GM23338 (cell line): ENCODE measurements around the gene CRYBG3.

Experiments
- CREB1 ChIP-seq: fragments of 250-450 bp; sonication (Bioruptor Pico); IDR thresholded peaks from 2 replicates; pipeline ENCODE4 v1.5.0; 2020; ENCODE audit warnings: low read depth, mild to moderate bottlenecking, moderate library complexity
- EZH2 ChIP-seq: fragments of 200-600 bp; sonication (generic); IDR thresholded peaks from one replicate; pipeline ENCODE4 v1.8.0; 2017; ENCODE audit warnings: antibody characterized with exemption, mild to moderate bottlenecking, low read depth; ENCODE audit not compliant: unreplicated experiment
- EZH2phosphoT487 ChIP-seq: fragments of 200-600 bp; sonication (generic); IDR thresholded peaks from one replicate; pipeline ENCODE4 v1.8.1; 2018; ENCODE audit warnings: antibody characterized with exemption; ENCODE audit not compliant: unreplicated experiment
- JUNB ChIP-seq: IDR thresholded peaks from one replicate; pipeline ENCODE4 v1.6.1; 2016; ENCODE audit warnings: antibody characterized with exemption; ENCODE audit not compliant: unreplicated experiment
- NANOG ChIP-seq: IDR thresholded peaks from 2 replicates; pipeline ENCODE4 v1.6.1; 2016; ENCODE audit warnings: antibody characterized with exemption, borderline replicate concordance
- POLR2AphosphoS5 ChIP-seq: IDR thresholded peaks from 2 replicates; pipeline ENCODE4 v1.6.1; 2016; ENCODE audit warnings: antibody characterized with exemption, low read depth
- STAT1 ChIP-seq: IDR thresholded peaks from one replicate; pipeline ENCODE4 v1.6.1; 2016; ENCODE audit warnings: antibody characterized with exemption; ENCODE audit not compliant: unreplicated experiment
- ZNF114 ChIP-seq: fragments of 250-450 bp; sonication (Bioruptor Pico); IDR thresholded peaks from 2 replicates; pipeline ENCODE4 v1.5.0; 2020; ENCODE audit warnings: mild to moderate bottlenecking, moderate library complexity
- ZNF331 ChIP-seq: fragments of 250-450 bp; sonication (Bioruptor Pico); IDR thresholded peaks from 2 replicates; pipeline ENCODE4 v1.5.0; 2020; ENCODE audit warnings: low read depth, mild to moderate bottlenecking, moderate library complexity
- TF ChIP-seq, protein P1 (sequence below), 2 experiments: fragments of 200-600 bp in 1 of 2; sonication (generic) in 1 of 2; conservative IDR thresholded peaks; 2 replicates each; pipeline versions ENCODE4 v1.5.1 to v1.6.1; 2016 to 2017; ENCODE audit warnings: antibody characterized with exemption in 2 of 2, low read depth in 2 of 2, mild to moderate bottlenecking in 2 of 2, moderate library complexity in 1 of 2
- TF ChIP-seq, protein P2 (sequence below): IDR thresholded peaks from one replicate; pipeline ENCODE4 v1.6.1; 2018; ENCODE audit warnings: antibody characterized with exemption; ENCODE audit not compliant: unreplicated experiment
- TF ChIP-seq, protein P3 (sequence below): fragments of 250-450 bp; sonication (Bioruptor Pico); IDR thresholded peaks from 2 replicates; pipeline ENCODE4 v1.5.0; 2020; ENCODE audit warnings: mild to moderate bottlenecking, moderate library complexity
- TF ChIP-seq, protein P4 (sequence below): IDR thresholded peaks from 2 replicates; pipeline ENCODE4 v1.6.1; 2016; ENCODE audit warnings: antibody characterized with exemption

DNA sequence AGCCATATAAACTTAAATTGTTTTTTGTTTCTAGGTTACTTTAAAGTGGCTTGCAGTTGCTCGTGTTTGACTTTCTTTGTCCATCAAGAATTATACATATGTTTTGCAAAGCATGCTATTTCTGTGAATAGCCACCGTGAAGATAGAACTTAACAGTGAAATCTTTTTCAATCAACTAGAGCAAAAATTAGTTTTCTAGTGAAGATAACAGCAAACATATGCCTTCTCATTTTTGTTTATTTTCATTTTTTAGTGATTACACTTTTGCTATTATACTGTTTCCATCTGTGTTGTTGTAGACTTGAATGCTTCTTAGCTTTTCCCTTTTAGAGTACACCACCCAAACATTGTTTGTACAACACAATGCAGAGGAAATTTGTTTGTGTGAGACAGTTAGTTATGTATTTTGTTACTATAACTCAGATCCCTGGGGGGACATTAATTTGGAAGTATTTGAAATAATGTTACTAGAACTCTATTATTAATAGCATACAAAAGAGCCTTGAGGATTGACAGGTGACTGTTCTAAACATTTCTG is 62.8 kb downstream of the CRYBG3 start:
- TF ChIP-seq, protein P1, sequence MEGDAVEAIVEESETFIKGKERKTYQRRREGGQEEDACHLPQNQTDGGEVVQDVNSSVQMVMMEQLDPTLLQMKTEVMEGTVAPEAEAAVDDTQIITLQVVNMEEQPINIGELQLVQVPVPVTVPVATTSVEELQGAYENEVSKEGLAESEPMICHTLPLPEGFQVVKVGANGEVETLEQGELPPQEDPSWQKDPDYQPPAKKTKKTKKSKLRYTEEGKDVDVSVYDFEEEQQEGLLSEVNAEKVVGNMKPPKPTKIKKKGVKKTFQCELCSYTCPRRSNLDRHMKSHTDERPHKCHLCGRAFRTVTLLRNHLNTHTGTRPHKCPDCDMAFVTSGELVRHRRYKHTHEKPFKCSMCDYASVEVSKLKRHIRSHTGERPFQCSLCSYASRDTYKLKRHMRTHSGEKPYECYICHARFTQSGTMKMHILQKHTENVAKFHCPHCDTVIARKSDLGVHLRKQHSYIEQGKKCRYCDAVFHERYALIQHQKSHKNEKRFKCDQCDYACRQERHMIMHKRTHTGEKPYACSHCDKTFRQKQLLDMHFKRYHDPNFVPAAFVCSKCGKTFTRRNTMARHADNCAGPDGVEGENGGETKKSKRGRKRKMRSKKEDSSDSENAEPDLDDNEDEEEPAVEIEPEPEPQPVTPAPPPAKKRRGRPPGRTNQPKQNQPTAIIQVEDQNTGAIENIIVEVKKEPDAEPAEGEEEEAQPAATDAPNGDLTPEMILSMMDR (conservative IDR thresholded peaks at IDR 0.05; ENCODE audit: low read depth in 2 of 2), result no peak
- TF ChIP-seq NANOG (no peak), POLR2AphosphoS5 (no peak), CREB1 (CRISPR knock-in tag) (no peak), EZH2phosphoT487 (no peak), JUNB (no peak), EZH2 (no peak), ZNF331 (no peak), ZNF114 (CRISPR knock-in tag) (no peak), STAT1 (no peak)
- TF ChIP-seq, protein P2, sequence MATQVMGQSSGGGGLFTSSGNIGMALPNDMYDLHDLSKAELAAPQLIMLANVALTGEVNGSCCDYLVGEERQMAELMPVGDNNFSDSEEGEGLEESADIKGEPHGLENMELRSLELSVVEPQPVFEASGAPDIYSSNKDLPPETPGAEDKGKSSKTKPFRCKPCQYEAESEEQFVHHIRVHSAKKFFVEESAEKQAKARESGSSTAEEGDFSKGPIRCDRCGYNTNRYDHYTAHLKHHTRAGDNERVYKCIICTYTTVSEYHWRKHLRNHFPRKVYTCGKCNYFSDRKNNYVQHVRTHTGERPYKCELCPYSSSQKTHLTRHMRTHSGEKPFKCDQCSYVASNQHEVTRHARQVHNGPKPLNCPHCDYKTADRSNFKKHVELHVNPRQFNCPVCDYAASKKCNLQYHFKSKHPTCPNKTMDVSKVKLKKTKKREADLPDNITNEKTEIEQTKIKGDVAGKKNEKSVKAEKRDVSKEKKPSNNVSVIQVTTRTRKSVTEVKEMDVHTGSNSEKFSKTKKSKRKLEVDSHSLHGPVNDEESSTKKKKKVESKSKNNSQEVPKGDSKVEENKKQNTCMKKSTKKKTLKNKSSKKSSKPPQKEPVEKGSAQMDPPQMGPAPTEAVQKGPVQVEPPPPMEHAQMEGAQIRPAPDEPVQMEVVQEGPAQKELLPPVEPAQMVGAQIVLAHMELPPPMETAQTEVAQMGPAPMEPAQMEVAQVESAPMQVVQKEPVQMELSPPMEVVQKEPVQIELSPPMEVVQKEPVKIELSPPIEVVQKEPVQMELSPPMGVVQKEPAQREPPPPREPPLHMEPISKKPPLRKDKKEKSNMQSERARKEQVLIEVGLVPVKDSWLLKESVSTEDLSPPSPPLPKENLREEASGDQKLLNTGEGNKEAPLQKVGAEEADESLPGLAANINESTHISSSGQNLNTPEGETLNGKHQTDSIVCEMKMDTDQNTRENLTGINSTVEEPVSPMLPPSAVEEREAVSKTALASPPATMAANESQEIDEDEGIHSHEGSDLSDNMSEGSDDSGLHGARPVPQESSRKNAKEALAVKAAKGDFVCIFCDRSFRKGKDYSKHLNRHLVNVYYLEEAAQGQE, result no peak
- TF ChIP-seq, protein P3, sequence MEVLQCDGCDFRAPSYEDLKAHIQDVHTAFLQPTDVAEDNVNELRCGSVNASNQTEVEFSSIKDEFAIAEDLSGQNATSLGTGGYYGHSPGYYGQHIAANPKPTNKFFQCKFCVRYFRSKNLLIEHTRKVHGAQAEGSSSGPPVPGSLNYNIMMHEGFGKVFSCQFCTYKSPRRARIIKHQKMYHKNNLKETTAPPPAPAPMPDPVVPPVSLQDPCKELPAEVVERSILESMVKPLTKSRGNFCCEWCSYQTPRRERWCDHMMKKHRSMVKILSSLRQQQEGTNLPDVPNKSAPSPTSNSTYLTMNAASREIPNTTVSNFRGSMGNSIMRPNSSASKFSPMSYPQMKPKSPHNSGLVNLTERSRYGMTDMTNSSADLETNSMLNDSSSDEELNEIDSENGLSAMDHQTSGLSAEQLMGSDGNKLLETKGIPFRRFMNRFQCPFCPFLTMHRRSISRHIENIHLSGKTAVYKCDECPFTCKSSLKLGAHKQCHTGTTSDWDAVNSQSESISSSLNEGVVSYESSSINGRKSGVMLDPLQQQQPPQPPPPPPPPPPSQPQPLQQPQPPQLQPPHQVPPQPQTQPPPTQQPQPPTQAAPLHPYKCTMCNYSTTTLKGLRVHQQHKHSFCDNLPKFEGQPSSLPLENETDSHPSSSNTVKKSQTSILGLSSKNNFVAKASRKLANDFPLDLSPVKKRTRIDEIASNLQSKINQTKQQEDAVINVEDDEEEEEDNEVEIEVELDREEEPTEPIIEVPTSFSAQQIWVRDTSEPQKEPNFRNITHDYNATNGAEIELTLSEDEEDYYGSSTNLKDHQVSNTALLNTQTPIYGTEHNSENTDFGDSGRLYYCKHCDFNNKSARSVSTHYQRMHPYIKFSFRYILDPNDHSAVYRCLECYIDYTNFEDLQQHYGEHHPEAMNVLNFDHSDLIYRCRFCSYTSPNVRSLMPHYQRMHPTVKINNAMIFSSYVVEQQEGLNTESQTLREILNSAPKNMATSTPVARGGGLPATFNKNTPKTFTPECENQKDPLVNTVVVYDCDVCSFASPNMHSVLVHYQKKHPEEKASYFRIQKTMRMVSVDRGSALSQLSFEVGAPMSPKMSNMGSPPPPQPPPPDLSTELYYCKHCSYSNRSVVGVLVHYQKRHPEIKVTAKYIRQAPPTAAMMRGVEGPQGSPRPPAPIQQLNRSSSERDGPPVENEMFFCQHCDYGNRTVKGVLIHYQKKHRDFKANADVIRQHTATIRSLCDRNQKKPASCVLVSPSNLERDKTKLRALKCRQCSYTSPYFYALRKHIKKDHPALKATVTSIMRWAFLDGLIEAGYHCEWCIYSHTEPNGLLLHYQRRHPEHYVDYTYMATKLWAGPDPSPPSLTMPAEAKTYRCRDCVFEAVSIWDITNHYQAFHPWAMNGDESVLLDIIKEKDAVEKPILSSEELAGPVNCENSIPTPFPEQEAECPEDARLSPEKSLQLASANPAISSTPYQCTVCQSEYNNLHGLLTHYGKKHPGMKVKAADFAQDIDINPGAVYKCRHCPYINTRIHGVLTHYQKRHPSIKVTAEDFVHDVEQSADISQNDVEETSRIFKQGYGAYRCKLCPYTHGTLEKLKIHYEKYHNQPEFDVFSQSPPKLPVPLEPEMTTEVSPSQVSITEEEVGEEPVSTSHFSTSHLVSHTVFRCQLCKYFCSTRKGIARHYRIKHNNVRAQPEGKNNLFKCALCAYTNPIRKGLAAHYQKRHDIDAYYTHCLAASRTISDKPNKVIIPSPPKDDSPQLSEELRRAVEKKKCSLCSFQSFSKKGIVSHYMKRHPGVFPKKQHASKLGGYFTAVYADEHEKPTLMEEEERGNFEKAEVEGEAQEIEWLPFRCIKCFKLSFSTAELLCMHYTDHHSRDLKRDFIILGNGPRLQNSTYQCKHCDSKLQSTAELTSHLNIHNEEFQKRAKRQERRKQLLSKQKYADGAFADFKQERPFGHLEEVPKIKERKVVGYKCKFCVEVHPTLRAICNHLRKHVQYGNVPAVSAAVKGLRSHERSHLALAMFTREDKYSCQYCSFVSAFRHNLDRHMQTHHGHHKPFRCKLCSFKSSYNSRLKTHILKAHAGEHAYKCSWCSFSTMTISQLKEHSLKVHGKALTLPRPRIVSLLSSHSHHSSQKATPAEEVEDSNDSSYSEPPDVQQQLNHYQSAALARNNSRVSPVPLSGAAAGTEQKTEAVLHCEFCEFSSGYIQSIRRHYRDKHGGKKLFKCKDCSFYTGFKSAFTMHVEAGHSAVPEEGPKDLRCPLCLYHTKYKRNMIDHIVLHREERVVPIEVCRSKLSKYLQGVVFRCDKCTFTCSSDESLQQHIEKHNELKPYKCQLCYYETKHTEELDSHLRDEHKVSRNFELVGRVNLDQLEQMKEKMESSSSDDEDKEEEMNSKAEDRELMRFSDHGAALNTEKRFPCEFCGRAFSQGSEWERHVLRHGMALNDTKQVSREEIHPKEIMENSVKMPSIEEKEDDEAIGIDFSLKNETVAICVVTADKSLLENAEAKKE, result no peak
- TF ChIP-seq, protein P4, sequence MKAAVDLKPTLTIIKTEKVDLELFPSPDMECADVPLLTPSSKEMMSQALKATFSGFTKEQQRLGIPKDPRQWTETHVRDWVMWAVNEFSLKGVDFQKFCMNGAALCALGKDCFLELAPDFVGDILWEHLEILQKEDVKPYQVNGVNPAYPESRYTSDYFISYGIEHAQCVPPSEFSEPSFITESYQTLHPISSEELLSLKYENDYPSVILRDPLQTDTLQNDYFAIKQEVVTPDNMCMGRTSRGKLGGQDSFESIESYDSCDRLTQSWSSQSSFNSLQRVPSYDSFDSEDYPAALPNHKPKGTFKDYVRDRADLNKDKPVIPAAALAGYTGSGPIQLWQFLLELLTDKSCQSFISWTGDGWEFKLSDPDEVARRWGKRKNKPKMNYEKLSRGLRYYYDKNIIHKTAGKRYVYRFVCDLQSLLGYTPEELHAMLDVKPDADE, result no peak
